Thyroid gland (tissue), 4 donors: ENCODE measurements around the gene RNF215.

Experiments
- CTCF ChIP-seq, 6 experiments: fragments of 200-600 bp in 3 of 6; fragments of 450-650 bp in 3 of 6; sonication (generic) in 3 of 6; IDR thresholded peaks; one replicate each; pipeline ENCODE4 v1.5.1; 2016 to 2019; ENCODE audit warnings: antibody characterized with exemption in 6 of 6, mild to moderate bottlenecking in 2 of 6, inconsistent platforms in 1 of 6, moderate library complexity in 1 of 6
- POLR2A ChIP-seq, 2 donors: fragments of 450-650 bp; IDR thresholded peaks; one replicate each; pipeline ENCODE4 v1.6.1; 2017; ENCODE audit warnings: antibody characterized with exemption in 2 of 2, mild to moderate bottlenecking in 2 of 2, moderate library complexity in 1 of 2

GRCh38 chr22:30398685-30399680, 11.8 kb upstream of the RNF215 start:
- TF ChIP-seq CTCF (IDR thresholded peaks at IDR 0.05) (no peak), POLR2A (IDR thresholded peaks at IDR 0.05) (no peak)
